NCI-H1105 treated with DMSO at 0.1 percent for 48 hours (cell line): ENCODE results near the gene KHDRBS1.
"Not testable (repeated sequence)": the region's sequence is repeated elsewhere in the genome, so short reads cannot be mapped to it uniquely, and the experiment has no call there.

Source experiments
- DNase-seq: peaks from one replicate; lab custom pipeline; 2025; lab: John Stamatoyannopoulos, UW

Gene KHDRBS1, protein sequence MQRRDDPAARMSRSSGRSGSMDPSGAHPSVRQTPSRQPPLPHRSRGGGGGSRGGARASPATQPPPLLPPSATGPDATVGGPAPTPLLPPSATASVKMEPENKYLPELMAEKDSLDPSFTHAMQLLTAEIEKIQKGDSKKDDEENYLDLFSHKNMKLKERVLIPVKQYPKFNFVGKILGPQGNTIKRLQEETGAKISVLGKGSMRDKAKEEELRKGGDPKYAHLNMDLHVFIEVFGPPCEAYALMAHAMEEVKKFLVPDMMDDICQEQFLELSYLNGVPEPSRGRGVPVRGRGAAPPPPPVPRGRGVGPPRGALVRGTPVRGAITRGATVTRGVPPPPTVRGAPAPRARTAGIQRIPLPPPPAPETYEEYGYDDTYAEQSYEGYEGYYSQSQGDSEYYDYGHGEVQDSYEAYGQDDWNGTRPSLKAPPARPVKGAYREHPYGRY

DNA sequence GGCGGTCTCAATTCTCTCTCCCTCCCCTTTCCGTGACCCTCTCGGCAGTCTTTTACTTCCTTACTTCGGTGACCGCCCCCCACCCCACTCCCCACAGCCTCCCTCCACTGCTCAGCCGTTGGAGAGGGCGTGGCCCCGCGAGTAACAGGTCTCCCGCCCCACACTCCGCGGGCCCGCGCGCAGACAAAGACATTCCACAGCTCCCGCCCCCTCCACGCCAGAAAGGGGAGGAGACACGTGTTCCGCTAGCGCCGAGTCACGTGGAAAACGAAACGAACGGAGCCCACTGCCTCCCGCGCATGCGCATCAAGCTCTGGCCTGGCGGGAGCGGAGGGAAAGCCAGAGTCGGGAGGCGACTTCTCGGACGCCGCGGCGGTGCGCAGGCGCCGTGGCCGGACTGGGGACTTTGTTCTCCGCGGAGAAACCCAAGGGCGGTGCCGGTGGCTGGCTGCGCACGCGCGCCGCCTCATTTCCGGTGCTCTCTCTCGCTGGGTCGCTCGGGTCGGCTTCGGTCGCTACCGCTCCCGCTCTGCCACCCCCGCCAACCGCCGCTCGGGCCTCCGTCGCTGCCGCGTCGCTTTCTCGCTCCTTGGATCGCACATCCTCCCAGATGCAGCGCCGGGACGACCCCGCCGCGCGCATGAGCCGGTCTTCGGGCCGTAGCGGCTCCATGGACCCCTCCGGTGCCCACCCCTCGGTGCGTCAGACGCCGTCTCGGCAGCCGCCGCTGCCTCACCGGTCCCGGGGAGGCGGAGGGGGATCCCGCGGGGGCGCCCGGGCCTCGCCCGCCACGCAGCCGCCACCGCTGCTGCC, at the start of gene KHDRBS1:
Gene KHDRBS1, plus strand, starts transcription at position 483 of the 813 bp plus-strand sequence. Its CDS starts 128 bp downstream, at position 611.
- peak; percentile 99 for DNase-seq

DNA sequence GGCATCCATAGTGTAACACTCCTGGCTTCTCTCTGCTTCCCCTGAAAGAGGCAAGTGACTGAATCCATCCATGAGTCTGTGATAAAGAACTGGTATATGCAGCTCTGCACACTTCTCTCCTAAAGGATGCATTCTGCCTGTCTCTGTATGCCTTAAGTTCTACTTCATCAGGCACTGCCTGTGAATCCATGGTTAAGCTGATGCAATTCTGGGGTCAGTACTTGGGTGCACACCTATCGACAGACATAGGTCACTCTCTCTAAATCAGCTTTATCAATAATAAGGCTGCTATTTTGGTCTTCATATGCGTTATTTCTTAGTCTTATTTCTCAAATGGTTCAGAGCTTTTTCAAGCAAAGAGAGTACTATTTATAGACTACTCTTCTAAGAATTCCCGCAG, 42.8 kb upstream of the KHDRBS1 start:
- no peak for DNase-seq

DNA sequence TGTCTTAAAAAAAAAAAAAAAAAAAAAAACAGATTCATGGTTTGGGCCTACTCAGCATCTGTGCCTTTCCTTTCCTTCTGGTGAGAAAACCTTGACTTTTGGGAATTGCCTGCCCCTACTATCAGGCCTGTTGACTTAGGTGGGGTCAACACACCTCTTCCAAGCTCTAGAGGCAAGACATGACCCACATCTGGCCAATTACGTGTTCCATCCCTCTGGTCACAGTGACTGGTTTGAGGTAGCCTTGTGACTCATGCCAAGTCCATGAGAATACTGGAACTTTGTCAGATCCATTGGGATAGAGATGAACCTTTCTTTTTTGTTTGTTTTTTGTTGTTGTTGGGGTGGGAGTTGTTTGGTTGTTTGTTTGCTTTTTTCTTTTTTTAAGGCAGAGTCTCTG, 37.3 kb upstream of the KHDRBS1 start:
- DNase-seq: no peak

DNA sequence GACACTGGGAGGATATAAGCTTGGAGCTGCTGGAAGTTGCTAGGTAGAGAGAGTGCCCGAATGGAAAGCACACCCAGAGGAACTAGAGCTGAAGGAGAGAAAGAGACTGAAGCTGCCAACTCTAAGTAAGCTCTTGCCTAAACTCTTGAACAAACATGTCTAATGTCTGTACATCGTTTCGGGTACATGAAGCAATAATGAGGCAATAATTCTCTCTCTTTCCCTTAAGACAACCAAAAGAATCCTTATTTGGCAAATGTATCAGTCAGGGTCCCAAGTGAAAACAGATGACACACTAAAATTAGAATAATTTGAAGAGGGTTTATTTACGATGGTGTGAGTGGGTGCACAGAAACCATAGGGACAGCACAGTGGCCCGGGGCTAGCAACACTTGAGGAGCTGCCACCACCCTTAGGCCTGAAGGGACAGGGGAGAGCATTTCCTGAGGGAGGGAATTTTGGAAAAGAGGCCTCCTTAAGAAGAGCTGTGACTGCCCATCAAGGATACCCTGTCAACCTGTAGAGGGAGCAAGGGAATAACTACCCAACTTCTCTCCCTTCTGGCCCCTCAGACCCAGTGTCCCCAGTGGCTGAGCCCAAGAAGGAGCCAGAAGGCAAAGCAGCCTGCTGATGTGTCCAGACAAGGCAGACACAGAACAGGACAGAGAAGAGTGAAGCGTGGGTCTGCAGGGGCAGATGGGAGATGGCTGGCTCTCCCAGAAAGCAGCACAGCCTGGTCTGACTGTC, 36.1 kb upstream of the KHDRBS1 start:
- no peak for DNase-seq

DNA sequence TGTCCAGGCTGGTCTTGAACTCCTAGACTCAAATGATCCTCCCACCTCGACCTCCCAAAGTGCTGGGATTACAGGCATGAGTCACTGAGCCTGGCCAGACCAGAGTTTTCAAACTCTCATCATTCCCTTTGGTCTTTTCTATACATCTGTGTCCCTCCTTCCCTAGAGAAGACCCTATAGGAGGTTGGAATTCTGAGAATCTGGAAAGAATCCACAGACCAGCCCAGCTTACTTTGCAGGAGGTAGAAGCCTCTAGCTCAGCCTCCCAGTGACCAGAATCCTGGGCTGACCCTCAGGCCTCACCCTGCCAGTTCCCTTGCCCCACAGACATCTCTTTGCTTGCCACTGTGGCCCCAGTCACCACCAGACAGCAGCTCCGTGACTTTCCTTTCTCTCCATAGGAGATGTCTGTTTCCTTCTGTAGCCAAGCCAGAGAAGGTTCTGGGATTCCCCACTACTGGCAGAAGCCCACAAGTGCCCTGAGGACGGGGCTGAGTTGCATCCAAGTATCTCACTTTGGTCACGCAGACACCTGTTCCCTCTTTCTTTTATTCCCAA, 34.7 kb upstream of the KHDRBS1 start:
- DNase-seq: no peak

DNA sequence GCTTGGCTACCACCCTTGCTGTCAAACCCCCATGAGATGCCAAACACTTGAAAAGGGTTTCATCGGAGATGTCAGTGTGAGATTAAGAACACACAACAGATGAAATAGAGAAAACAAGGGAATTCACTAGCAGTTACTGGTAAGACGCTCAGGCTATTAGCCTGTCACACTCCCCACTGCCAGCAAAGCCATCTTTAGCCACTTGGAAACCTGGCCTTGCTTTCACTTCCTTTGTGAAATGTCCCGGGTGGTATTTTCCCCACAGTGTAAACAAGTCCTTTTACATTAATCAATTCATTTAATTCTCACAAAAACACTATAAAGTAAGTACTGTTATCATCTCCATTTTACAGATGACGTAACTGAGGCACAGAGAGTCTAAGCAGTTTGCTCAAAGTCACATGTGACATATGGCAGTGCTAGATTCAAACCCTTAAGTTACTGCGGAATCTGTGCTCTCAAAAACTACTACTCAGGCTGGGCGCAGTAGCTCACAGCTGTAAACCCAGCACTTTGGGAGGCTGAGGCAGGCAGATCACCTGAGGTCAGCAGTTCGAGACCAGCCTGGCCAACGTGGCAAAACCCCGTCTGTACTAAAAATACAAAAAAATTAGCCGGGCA, 32.7 kb upstream of the KHDRBS1 start:
- DNase-seq: no peak

DNA sequence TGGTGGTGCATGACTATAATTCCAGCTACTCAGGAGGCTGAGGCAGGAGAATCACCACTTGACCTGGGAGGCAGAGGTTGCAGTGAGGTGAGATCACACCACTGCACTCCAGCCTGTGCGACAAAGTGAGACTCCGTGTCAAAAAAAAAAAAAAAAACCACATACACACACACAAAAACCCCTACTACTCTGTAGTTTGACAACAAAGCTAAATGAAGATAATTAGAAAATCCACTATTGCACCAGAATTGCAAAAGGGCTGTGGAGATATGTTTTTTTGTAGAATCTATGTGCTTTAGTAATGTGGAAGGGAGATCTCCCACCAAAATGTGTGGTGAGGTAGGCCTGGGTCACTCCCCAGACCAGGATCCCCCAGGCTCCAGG, 32.2 kb upstream of the KHDRBS1 start:
- DNase-seq: no peak

DNA sequence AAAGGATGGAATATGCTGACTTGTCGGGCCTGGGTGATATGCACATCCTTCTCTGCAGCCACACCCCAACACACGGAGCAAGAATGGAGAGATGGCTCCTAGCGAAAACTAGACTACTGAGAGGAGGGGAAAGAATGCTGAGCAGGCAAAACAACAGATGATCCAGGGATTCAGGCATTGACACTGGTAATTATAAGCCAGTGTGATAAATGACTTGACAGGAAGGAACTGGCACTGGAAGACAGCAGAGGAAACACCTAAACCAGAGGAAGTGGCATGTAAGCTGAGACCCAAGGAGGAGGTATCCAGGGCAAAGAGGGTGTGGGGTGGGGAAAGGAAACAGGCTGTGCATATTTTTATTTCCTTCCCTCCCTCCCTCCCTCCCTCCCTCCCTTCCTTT, 31.7 kb upstream of the KHDRBS1 start:
- no peak for DNase-seq

DNA sequence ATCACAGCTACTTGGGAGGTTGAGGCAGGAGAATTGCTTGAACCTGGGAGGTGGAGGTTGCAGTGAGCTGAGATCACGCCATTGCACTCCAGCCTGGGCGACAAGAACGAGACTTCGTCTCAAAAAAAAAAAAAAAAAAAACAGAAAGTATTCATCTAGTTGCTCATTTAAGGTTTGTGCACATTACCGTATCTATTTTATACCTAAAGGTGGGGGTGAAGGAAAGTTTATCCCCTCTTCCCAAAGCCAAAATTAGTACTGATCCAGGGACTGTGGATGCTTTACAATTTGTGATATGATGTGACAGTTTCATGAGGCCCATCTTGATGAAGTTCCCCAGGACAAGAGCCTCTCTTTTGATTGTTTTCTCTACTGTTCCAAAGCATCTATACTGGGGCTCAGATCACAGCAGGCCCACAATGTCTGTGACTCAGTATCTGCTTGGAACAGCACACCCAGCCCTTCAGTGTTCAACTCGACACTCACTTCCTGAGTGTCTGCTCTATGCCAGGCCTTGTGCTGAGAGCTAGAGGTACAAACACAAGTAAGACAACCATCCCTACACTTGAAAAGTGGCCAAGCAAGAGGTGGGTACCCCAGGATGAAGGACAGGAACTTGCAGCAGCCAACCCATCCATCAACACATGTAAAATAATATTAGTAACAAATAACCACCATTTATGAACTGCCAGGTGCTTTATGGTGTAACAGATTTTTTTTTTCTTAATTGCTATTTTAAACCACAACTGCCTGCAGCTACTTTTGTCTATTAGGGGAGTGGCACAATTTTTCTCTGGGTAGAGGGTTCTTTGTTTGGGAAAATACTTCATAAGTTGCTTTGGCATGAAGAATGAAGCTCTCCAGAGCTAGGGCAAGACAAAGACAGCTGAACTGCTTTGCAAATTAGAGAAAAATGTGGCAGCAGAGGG, 29.0 kb upstream of the KHDRBS1 start:
- peak; percentile 39 for DNase-seq

DNA sequence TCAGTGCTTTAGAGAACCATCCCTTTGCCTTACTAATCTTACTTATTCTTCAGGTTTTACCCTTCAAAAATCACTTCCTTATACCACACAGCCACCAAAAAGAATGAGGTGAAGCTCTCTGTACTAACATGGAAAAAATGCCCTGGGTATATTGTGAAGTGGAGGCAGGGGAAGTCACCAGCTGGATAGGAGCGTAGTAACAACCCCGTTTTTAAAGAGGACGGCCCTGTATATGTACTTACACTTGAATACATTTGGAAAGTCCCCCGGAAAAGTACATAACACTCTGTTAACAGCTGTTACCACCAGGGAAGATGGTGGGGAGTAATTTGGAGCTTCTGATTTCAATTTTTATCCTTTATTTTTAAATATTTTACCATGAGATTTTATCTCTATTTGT, 28.2 kb upstream of the KHDRBS1 start:
- DNase-seq: no peak

DNA sequence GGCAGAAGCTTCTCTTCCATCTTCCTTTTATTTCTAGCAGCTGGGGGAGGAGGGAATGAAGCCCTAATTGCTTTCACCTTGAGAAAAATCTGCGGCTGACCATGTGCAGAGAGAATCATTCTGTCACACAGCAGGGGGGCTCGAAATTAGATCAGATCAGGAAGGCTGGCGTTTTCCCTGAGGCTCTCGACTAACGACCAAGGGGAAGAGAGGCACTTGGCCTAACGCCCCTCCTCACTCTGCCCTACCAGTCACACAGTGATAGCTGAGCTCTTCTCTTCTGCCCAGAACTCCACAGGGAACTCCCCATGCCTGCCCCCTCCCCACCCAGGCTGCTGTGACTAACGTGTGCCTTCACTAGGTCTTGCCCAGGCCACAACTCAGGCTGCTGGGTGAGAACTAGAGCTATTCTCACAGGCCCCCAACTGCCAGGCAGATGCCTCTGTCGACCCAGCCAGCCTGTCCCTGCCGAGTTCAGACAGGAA, 26.5 kb upstream of the KHDRBS1 start:
- peak; percentile 15 for DNase-seq

DNA sequence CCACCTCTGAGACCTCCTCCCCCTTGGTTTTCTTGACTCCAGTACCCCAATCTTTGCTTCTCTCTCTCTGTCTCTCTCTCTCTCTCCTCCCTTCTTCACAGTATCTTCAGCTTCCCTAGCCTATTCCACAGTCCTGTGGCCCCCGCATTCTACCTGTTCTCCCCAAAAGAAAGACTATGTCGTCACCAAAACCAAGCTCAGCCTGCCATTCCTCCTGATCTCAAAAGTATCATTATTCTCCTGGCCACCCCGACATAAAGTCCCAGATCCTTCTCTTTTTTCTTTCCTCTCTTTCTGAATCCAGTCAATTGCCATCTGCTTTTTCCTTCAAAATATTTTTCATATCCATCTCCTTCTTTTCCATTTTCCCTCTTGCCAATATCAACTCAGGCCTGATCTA, 23.7 kb upstream of the KHDRBS1 start:
- no peak for DNase-seq

DNA sequence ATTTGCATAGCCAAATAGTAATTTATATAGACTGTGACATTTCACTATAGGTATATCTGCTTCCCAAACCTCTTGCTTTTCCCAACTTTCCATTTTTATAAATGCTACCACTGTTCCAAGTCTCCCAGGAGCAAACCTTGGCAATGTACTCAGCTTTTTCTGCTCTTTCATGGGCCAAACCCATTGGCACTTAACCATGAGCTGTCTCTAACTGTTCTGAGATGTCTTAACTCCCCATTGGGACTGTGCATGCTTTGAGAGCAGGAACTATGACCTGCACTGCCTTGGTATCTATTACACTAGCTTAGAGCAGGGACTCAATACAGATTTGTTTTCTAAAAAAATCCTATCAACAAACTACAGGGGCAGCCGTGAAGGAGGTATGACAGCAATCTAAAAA, 22.5 kb upstream of the KHDRBS1 start:
- DNase-seq: no peak

DNA sequence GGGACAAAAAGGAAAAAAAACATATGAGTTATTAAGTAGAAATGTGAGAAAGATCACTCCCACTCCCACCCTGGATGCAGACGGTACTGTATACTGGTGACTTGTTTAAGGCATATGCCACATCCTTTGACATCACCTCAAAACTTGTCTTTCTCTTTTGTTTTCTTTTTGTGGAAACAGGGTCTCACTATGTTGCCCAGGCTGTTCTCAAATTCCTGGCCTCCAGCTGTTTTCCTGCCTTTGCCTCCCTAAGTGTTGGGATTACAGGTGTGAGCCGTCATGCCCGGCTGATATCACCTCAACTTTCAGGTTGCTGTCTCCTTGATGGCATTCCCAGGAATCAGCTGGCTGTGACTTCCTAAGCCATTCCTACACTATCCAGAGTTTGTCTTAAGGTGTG, 18.4 kb upstream of the KHDRBS1 start:
- DNase-seq: no peak

DNA sequence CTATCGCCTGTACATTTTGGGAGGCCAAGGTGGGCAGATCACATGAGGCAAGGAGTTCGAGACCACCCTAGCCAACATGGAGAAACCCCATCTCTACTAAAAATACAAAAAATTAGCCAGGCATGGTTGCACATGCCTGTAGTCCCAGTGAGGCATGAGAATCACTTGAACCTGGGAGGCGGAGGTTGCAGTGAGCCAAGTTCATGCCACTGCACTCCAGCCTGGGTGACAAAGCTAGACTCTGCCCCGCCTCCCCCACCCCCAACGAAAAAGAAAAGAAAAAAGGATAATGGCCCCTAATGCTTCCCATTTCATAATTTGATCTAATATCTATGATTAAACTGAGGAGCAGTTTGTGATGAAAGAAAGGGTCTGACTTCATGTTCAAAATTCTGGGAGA, 17.5 kb upstream of the KHDRBS1 start:
- DNase-seq: not testable (repeated sequence)

DNA sequence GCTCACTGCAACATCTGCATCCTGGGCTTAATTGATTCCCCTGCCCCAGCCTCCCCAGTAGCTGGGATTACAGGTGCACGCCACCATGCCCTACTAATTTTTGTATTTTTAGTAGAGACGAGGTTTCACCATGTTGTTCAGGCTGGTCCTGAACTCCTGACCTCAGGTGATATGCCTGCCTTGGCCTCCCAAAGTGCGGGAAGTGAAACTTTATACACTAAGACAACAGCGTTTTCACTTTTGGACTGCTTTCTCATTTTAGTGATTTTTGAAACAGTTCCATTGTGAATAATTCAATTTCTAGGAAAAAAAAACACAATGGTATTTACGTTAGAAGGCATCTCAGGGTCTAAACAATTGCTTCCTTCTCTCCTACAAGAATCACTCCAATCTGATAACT, 11.8 kb upstream of the KHDRBS1 start:
- no peak for DNase-seq

DNA sequence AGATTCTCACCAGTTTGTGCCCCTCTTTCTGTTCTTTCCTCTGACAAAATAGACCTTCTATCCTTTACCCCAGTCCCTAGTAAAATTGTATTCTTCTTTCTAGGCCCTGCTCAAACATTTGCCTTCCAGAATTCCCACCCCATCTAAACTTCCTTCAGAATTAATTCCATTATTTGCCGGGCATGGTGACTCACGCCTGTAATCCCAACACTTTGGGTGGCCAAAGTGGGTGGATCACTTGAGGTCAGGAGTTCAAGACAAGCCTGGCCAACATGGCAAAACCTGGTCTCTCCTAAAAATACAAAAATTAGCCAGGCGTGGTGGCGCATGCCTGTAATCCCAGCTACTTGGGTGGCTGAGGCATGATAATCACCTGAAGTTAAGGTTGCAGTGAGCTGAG, 11.4 kb upstream of the KHDRBS1 start:
- DNase-seq: not testable (repeated sequence)

DNA sequence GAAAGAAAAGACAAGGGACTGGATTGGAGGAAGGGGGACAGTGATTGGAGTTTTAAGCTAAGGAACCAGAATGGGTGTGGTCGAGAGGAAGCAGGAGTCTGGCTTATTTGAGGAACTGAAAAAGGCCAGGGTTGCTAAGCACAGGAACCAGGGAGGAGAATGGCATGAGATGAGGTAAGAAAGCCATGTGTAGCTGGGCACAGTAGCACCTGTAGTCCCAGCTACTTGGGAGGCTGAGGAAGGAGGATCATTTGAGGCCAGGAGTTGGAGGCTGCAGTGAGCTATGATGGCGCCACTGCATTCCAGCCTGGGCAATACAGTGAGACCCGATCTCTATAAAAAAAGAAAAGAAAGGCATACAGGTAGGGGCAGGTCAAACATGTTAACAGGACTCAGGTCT, 8.1 kb upstream of the KHDRBS1 start:
- DNase-seq: no peak

DNA sequence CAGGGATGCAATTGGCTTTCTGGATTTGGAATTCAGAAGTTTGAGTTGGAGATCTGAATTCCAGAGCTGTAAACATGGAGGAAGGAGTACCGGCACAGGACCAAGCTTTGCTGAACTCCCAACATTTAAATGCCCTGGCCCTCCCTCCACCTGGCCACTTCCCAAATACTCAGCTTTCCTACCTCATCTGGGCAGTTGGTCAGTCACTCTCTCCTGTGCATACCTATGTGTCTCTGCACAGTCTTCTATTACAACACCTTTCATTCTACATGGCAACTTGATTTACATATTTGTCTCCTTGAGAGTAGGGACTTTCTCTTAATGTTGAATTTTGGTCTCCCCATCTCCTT, 6.1 kb upstream of the KHDRBS1 start:
- DNase-seq: no peak

DNA sequence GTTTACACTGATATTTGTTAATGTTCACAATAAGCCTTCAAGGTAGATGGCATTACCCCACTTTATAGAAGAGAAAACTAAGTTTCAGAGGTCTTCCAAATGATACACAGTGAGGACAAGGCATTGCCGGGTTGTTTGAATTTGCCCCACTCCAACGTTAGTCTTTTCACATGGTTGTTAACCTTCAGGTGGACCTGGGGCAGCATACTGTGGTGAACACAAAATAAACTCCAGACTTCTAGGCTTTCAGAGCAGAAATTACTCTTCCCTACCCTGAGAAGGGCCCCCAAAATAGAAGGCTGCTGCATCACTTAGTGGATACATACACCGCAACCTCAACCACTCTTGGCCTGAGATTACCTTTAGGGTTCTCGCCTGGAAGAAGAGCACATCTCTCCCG, 3.4 kb upstream of the KHDRBS1 start:
- DNase-seq: no peak
